K562 (cell line): ENCODE measurements around the gene KDM2B. TPM values are rescaled to one million over a fixed set of nuclear protein-coding genes. Genes with fewer than 3 reads are reported as not detected.

Source experiments
- ATAC-seq: fragments of 200-7000 bp; cut with Tn5 transposase; 3 replicates; pipeline ENCODE4 v1.9.1; 2020; ENCODE audit warnings: moderate library complexity
- BruUV-seq: library from RNA; stranded (reverse); fragments of 400-500 nt; replicated peaks from 2 replicates; lab custom pipeline; 2021; lab: Mats Ljungman, UMichigan
- CTCF ChIA-PET: fragments of 300-600 bp; formaldehyde crosslinking; extraction: SDS; loops from one replicate; lab custom pipeline; 2021; ENCODE audit warnings: low intra/inter-chr PET ratio; lab: Yijun Ruan, JAX
- POLR2A ChIA-PET: fragments of 300-600, 350-650 bp; sonication (Branson Sonifier 250); formaldehyde crosslinking; extraction: SDS; loops from one replicate; lab custom pipeline; 2021; ENCODE audit warnings: antibody characterized with exemption, inconsistent platforms; lab: Yijun Ruan, JAX
- DNase-seq, 4 experiments: peaks; one replicate each; pipeline versions ENCODE4 v3.0.0 to v3.0.0-alpha.2; 2011 to 2018; ENCODE audit warnings: low spot score in 3 of 4, mixed read lengths in 3 of 4; ENCODE audit errors: extremely low read depth in 1 of 4
- FAIRE-seq: peaks from 2 replicates; lab custom pipeline; 2011; peaks lifted over from hg19 to GRCh38; lab: Jason Lieb, UNC
- H2AFZ ChIP-seq: 2 replicates; pipeline ENCODE4 v1.6.0; 2011; ENCODE audit warnings: low read depth, low read length, control low read depth, inconsistent platforms
- H3K27ac ChIP-seq: fragments of 200-600 bp; 3 replicates; pipeline ENCODE4 v1.8.0; 2011; ENCODE audit warnings: low read depth, mild to moderate bottlenecking, control low read depth, inconsistent platforms, low read length, moderate library complexity, mixed read lengths; ENCODE audit errors: extremely low read depth
- H3K27me3 ChIP-seq, 2 experiments: fragments of 300-600 bp in 1 of 2; 2 replicates in 1 of 2; 3 replicates in 1 of 2; pipeline versions ENCODE4 v1.6.0 to v1.8.0; 2011; ENCODE audit warnings: inconsistent platforms in 2 of 2, low read length in 2 of 2, mild to moderate bottlenecking in 1 of 2, mixed read lengths in 1 of 2, moderate library complexity in 1 of 2; ENCODE audit not compliant: control insufficient read depth in 2 of 2, insufficient read depth in 2 of 2
- H3K36me3 ChIP-seq: fragments of 300-600 bp; 3 replicates; pipeline ENCODE4 v1.8.0; 2011; ENCODE audit warnings: mild to moderate bottlenecking, low read length, inconsistent platforms; ENCODE audit not compliant: control insufficient read depth, insufficient read depth
- H3K4me1 ChIP-seq, 2 experiments: fragments of 200-600 bp in 1 of 2; replicated peaks in 1 of 2; 2 replicates in 1 of 2; 3 replicates in 1 of 2; pipeline versions ENCODE4 v1.5.1 to v1.8.0; 2011; ENCODE audit warnings: inconsistent platforms in 2 of 2, low read length in 2 of 2, mild to moderate bottlenecking in 1 of 2, mixed read lengths in 1 of 2, moderate library complexity in 1 of 2; ENCODE audit not compliant: control insufficient read depth in 2 of 2, insufficient read depth in 2 of 2
- H3K4me2 ChIP-seq: 2 replicates; pipeline ENCODE4 v1.6.1; 2011; ENCODE audit warnings: low read length, control low read depth, inconsistent platforms, mixed read lengths; ENCODE audit not compliant: insufficient read depth
- H3K4me3 ChIP-seq: fragments of 200-600 bp; sonication (generic), shearing (Covaris generic); 2 replicates; pipeline ENCODE4 v1.5.1; 2016; ENCODE audit warnings: control low read depth, inconsistent platforms
- H3K79me2 ChIP-seq: fragments of 200-600 bp; 3 replicates; pipeline ENCODE4 v1.8.0; 2011; ENCODE audit warnings: low read length, inconsistent platforms; ENCODE audit not compliant: control insufficient read depth, insufficient read depth
- H3K9ac ChIP-seq, 2 experiments: 2 replicates each; pipeline versions ENCODE4 v1.6.0 to v1.6.1; 2011; ENCODE audit warnings: low read depth in 2 of 2, low read length in 2 of 2, control low read depth in 1 of 2, inconsistent platforms in 1 of 2, mild to moderate bottlenecking in 1 of 2, mixed read lengths in 1 of 2; ENCODE audit not compliant: insufficient read depth in 1 of 2
- H3K9me1 ChIP-seq: one replicate; pipeline ENCODE4 v1.6.0; 2011; ENCODE audit warnings: inconsistent platforms, mild to moderate bottlenecking, low read length, moderate library complexity; ENCODE audit not compliant: control insufficient read depth, insufficient read depth
- H3K9me3 ChIP-seq: replicated peaks from 2 replicates; pipeline ENCODE4 v1.5.1; 2011; ENCODE audit warnings: low read depth, low read length, inconsistent platforms; ENCODE audit not compliant: control insufficient read depth, insufficient read depth
- H4K20me1 ChIP-seq: replicated peaks from 2 replicates; pipeline ENCODE4 v1.6.1; 2011; ENCODE audit warnings: low read length, inconsistent platforms, mixed read lengths; ENCODE audit not compliant: control insufficient read depth, insufficient read depth
- TFE3 ChIP-seq: fragments of 450-650 bp; formaldehyde crosslinking; IDR thresholded peaks from 2 replicates; pipeline ENCODE4 v1.4.0; 2020; ENCODE audit warnings: mild to moderate bottlenecking, mixed read lengths
- USF1 ChIP-seq: sonication (generic); formaldehyde crosslinking; IDR thresholded peaks from 2 replicates; pipeline ENCODE4 v1.9.0; 2022; ENCODE audit warnings: mild to moderate bottlenecking, missing genetic modification reagents
- USF2 ChIP-seq: sonication (generic); formaldehyde crosslinking; IDR thresholded peaks from 2 replicates; pipeline ENCODE4 v1.5.0; 2020; ENCODE audit warnings: missing genetic modification reagents
- ZFX ChIP-seq: sonication (generic); formaldehyde crosslinking; IDR thresholded peaks from 2 replicates; pipeline ENCODE4 v1.8.0; 2022; ENCODE audit warnings: mild to moderate bottlenecking, missing genetic modification reagents, moderate library complexity
- WGBS: fragments of 100-300 bp; shearing (Covaris generic); methylation state at CpG from one replicate; pipeline ENCODE4 v1.1.6; 2016; ENCODE audit warnings: low coverage, mixed read lengths; ENCODE audit not compliant: insufficient coverage; ENCODE audit errors: missing lambda C conversion rate; 5-methylcytosine and 5-hydroxymethylcytosine counted together
- in situ Hi-C: fragments of 300-500 bp; cut with MboI; formaldehyde crosslinking; loops from 4 replicates; pipeline ENCODE4 v1.15.0; 2018; ENCODE audit warnings: inconsistent platforms, mixed read lengths
- intact Hi-C: fragments of 100-400 bp; cut with micrococcal nuclease; formaldehyde crosslinking; loops from 2 replicates; pipeline ENCODE4 v1.14.2; 2022
- polyA plus RNA-seq, 8 experiments: library from polyadenylated mRNA; depleted of rRNA in 4 of 8; stranded (reverse) in 5 of 8; unstranded in 3 of 8; fragments of >200 nt; fragmentation: Nextera tagmentation in 2 of 8; fragmentation: Illumina TruSeq in 1 of 8; extraction: Ambion mirVana in 2 of 8; extraction: Trizol in 1 of 8; gene quantifications; 2 replicates each; pipeline versions ENCODE4 v1.2.1 to v1.2.3, GENCODE V29; 2011 to 2014; ENCODE audit warnings: inconsistent platforms in 1 of 8, missing spikeins in 1 of 8
- total RNA-seq, 7 experiments: library from RNA; depleted of rRNA in 6 of 7; stranded (reverse); fragments of >200 nt in 6 of 7; fragmentation: Illumina TruSeq in 2 of 7; extraction: Trizol in 2 of 7; gene quantifications; 2 replicates each; pipeline versions ENCODE4 v1.2.1 to v1.2.3, GENCODE V29; 2011 to 2021; ENCODE audit warnings: low replicate concordance in 1 of 7

Gene KDM2B
- total and polyA plus RNA-seq, 9 of the 15 experiments (the other 6 are each of a cell fraction or from before 2014, with no cell fraction given), result 7.4 to 50.5 (median 22.5) TPM

GRCh38 chr12:121525411-121525810 is 55.4 kb downstream of the KDM2B start:
- H3K27ac ChIP-seq, result no peak overlapping the region
- H3K4me1 ChIP-seq, result peaks cover 0 to 29% of the 10 kb centered on the region in 2 experiments; a peak in 4 of 5 replicates
- CTCF ChIA-PET, result interaction anchor here (0.8 kb wide), 1 partner anchor 247 kb away, joined by 3 read pairs; no protein-coding TSS in a partner anchor
- BruUV-seq, result no TSS peak
- FAIRE-seq (no peak), ATAC-seq (no peak), DNase-seq (no peak)
- no peaks in the 10 kb centered on the region for H3K27me3 ChIP-seq
- 53% methylated on average over 5 of the region's 8 CpGs for WGBS
- no peaks in the 10 kb centered on the region for H3K9me1 ChIP-seq
- no peak overlapping the region for H3K9ac ChIP-seq
- H3K79me2 ChIP-seq, result no peaks in the 10 kb centered on the region
- H4K20me1 ChIP-seq, result 0 out of 2 replicates have a peak, but pooled peaks cover 4% of the 10 kb centered on the region
- H3K4me3 ChIP-seq, result no peak overlapping the region
- no peaks in the 10 kb centered on the region for H3K36me3 ChIP-seq
- H3K9me3 ChIP-seq, result no peaks in the 10 kb centered on the region
- in situ Hi-C loops (no loop called here), intact Hi-C loops (no loop called here)
- H3K4me2 ChIP-seq, result no peak overlapping the region
- H2AFZ ChIP-seq, result no peak overlapping the region
- POLR2A ChIA-PET, result no interaction called here
- TF ChIP-seq USF1 (CRISPR knock-in tag) (peak; percentile 48), TFE3 (CRISPR knock-in tag) (peak; percentile 14; the same call in 1 of the 2 replicates), USF2 (CRISPR knock-in tag) (peak; percentile 29; the same call in 1 of the 2 replicates), ZFX (no peak)
